Parathyroid adenoma (tissue), 2 donors: ENCODE data around the gene LAMA2.

Source experiments
- H2AFZ ChIP-seq: fragments of 300-600 bp; sonication (generic); one replicate; pipeline ENCODE4 v1.7.0; 2017; ENCODE audit warnings: antibody characterized with exemption, mild to moderate bottlenecking
- H3K27ac ChIP-seq: fragments of 300-600 bp; sonication (generic); one replicate; pipeline ENCODE4 v1.7.0; 2017
- H3K27me3 ChIP-seq: fragments of 300-600 bp; sonication (generic); one replicate; pipeline ENCODE4 v1.7.0; 2017; ENCODE audit warnings: low read length; ENCODE audit not compliant: control insufficient read depth, insufficient read depth
- H3K36me3 ChIP-seq: fragments of 300-600 bp; sonication (generic); one replicate; pipeline ENCODE4 v1.7.0; 2017; ENCODE audit warnings: low read length; ENCODE audit not compliant: control insufficient read depth, insufficient read depth
- H3K4me1 ChIP-seq: fragments of 300-600 bp; sonication (generic); one replicate; pipeline ENCODE4 v1.7.0; 2017; ENCODE audit warnings: control low read depth
- H3K4me2 ChIP-seq: fragments of 300-600 bp; sonication (generic); one replicate; pipeline ENCODE4 v1.7.0; 2017; ENCODE audit warnings: low read length
- H3K4me3 ChIP-seq: fragments of 300-600 bp; sonication (generic); one replicate; pipeline ENCODE4 v1.7.0; 2017; ENCODE audit warnings: low read depth, low read length
- H3K79me2 ChIP-seq: fragments of 300-600 bp; sonication (generic); one replicate; pipeline ENCODE4 v1.7.0; 2017; ENCODE audit warnings: control low read depth
- H3K9ac ChIP-seq: fragments of 300-600 bp; sonication (generic); one replicate; pipeline ENCODE4 v1.7.0; 2017; ENCODE audit warnings: mild to moderate bottlenecking
- H3K9me3 ChIP-seq: fragments of 300-600 bp; sonication (generic); one replicate; pipeline ENCODE4 v1.7.0; 2017; ENCODE audit warnings: low read length; ENCODE audit not compliant: control insufficient read depth
- CTCF ChIP-seq: fragments of 300-600 bp; sonication (generic); IDR thresholded peaks from one replicate; pipeline ENCODE4 v1.7.0; 2017; ENCODE audit warnings: antibody characterized with exemption, mild to moderate bottlenecking
- donor health status: primary hyperparathyroidism.

LAMA2 gene, protein sequence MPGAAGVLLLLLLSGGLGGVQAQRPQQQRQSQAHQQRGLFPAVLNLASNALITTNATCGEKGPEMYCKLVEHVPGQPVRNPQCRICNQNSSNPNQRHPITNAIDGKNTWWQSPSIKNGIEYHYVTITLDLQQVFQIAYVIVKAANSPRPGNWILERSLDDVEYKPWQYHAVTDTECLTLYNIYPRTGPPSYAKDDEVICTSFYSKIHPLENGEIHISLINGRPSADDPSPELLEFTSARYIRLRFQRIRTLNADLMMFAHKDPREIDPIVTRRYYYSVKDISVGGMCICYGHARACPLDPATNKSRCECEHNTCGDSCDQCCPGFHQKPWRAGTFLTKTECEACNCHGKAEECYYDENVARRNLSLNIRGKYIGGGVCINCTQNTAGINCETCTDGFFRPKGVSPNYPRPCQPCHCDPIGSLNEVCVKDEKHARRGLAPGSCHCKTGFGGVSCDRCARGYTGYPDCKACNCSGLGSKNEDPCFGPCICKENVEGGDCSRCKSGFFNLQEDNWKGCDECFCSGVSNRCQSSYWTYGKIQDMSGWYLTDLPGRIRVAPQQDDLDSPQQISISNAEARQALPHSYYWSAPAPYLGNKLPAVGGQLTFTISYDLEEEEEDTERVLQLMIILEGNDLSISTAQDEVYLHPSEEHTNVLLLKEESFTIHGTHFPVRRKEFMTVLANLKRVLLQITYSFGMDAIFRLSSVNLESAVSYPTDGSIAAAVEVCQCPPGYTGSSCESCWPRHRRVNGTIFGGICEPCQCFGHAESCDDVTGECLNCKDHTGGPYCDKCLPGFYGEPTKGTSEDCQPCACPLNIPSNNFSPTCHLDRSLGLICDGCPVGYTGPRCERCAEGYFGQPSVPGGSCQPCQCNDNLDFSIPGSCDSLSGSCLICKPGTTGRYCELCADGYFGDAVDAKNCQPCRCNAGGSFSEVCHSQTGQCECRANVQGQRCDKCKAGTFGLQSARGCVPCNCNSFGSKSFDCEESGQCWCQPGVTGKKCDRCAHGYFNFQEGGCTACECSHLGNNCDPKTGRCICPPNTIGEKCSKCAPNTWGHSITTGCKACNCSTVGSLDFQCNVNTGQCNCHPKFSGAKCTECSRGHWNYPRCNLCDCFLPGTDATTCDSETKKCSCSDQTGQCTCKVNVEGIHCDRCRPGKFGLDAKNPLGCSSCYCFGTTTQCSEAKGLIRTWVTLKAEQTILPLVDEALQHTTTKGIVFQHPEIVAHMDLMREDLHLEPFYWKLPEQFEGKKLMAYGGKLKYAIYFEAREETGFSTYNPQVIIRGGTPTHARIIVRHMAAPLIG (N-terminal part only)

GRCh38 chr6:128882991-128883611 lies at the start of gene LAMA2:
LAMA2 (plus strand) TSS chr6:128883138; CDS start chr6:128883246, 108 bp downstream.
- H3K4me1 ChIP-seq: no peaks in the 10 kb centered on the region
- H3K27me3 ChIP-seq: no peaks in the 10 kb centered on the region
- no peak within 1 kb of the TSS for H3K9ac ChIP-seq
- H3K9me3 ChIP-seq: no peaks in the 10 kb centered on the region
- TF ChIP-seq CTCF: no peak
- H3K79me2 ChIP-seq: no peaks in the 10 kb centered on the region
- H3K4me3 ChIP-seq: peak within 1 kb of the TSS; percentile 50
- H3K36me3 ChIP-seq: no peaks in the 10 kb centered on the region
- peak within 1 kb of the TSS; percentile 66 for H3K4me2 ChIP-seq
- H3K27ac ChIP-seq: no peak within 1 kb of the TSS
- peak within 1 kb of the TSS; percentile 59 for H2AFZ ChIP-seq

DNA sequence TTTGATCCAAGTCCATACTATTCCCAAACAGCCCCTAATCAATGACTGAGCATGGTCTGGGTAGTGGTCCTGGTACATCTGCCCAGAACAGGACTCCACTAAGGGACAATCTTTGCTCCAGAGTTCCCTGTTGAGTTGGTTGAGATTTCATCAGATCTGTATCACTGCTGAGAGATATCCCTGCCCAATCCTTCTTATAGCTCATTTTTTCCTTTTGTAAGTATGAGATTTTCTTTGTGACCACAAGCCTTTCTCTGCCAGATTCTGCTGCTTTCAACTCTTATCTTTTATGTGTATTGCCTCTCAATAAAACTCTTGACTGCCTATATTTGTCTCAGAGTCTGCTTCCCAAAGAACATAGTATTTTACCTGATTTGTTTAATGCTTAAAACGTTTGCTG lies 46.2 kb upstream of the LAMA2 start:
- Histone ChIP-seq H3K4me3 (no peak overlapping the region), H3K36me3 (no peaks in the 10 kb centered on the region), H3K4me1 (no peaks in the 10 kb centered on the region), H3K4me2 (no peak overlapping the region), H3K27ac (no peak overlapping the region), H3K79me2 (no peaks in the 10 kb centered on the region), H3K27me3 (no peaks in the 10 kb centered on the region), H2AFZ (no peak overlapping the region), H3K9ac (no peak overlapping the region), H3K9me3 (no peaks in the 10 kb centered on the region)
- TF ChIP-seq CTCF: no peak

GRCh38 chr6:128841518-128841917 lies 41.4 kb upstream of the LAMA2 start:
- H2AFZ ChIP-seq: no peak overlapping the region
- H3K4me1 ChIP-seq: no peaks in the 10 kb centered on the region
- H3K4me3 ChIP-seq: no peak overlapping the region
- no peaks in the 10 kb centered on the region for H3K27me3 ChIP-seq
- H3K9ac ChIP-seq: no peak overlapping the region
- H3K4me2 ChIP-seq: no peak overlapping the region
- no peaks in the 10 kb centered on the region for H3K9me3 ChIP-seq
- H3K27ac ChIP-seq: no peak overlapping the region
- H3K36me3 ChIP-seq: no peaks in the 10 kb centered on the region
- H3K79me2 ChIP-seq: no peaks in the 10 kb centered on the region
- TF ChIP-seq CTCF: no peak

DNA sequence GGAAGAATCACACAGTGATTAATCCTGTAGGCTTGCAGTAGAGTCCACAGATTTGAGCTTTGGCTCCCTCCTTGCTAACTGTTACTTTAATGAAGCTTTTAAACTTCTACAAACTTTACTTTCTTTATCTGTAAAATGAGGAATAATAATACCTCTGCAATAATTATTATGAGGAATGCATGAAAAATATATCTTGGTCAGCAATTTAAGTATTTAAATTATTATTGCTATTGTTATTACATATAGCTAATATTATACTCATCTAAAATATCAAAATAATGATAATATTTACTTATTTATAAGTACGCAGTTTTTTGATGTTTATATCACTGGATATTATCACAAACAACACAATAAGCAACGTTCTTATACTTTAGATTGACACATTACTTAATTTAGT lies 38.3 kb upstream of the LAMA2 start:
- Histone ChIP-seq H3K4me2 (no peak overlapping the region), H3K9me3 (no peaks in the 10 kb centered on the region), H3K4me3 (no peak overlapping the region), H3K27ac (no peak overlapping the region), H3K4me1 (no peaks in the 10 kb centered on the region), H3K79me2 (no peaks in the 10 kb centered on the region), H3K9ac (no peak overlapping the region), H2AFZ (no peak overlapping the region), H3K27me3 (no peaks in the 10 kb centered on the region), H3K36me3 (no peaks in the 10 kb centered on the region)
- no peak for TF ChIP-seq CTCF
